ENCODE results near the gene RANBP3. TPM values are rescaled to one million over a fixed set of nuclear protein-coding genes. Genes with fewer than 3 reads are reported as not detected.

RANBP3 gene
- polyA plus RNA-seq, 1 of the 3 experiments (the other 2 are of a cell fraction) = 84.0 TPM

- Histone ChIP-seq H2AFZ (ENCODE audit: low read depth) (no peak overlapping the region), H3K79me2 (ENCODE audit: insufficient read depth) (peaks cover 95% of the 10 kb centered on the region), H3K9ac (no peak overlapping the region), H3K9me3 (no peaks in the 10 kb centered on the region), H3K4me1 (ENCODE audit: control insufficient read depth in 1 of 2, insufficient read depth in 2 of 2, low read depth in 1 of 2, low read length in 1 of 2) (peaks cover 31 to 78% of the 10 kb centered on the region in 2 experiments), H3K4me2 (peak overlapping the region; percentile 59), H3F3A (replicated peaks; ENCODE audit: insufficient read depth) (no peaks in the 10 kb centered on the region), H3K36me3 (replicated peaks in 1 of 2; ENCODE audit: control insufficient read depth in 1 of 2, insufficient read depth in 2 of 2, low read length in 1 of 2) (peaks cover 0 to 10% of the 10 kb centered on the region in 2 experiments), H4K20me1 (ENCODE audit: insufficient read depth) (peaks cover 97% of the 10 kb centered on the region), H3K9me2 (no peaks in the 10 kb centered on the region), H3K27ac (ENCODE audit: low read depth in 2 of 2, low read length in 1 of 2) (peak overlapping the region; percentile 53 to 96; a peak in 3 of 4 replicates), H3K4me3 (ENCODE audit: low read depth in 2 of 2, low read length in 1 of 2) (no peak overlapping the region), H3K27me3 (ENCODE audit: insufficient read depth) (no peaks in the 10 kb centered on the region)
- WGBS (ENCODE audit: low lambda C conversion rate) = 85% methylated on average over 11 of the region's 17 CpGs
- ChIA-PET POLR2A (no interaction called here), CTCF (interaction anchor here (1.5 to 5.3 kb wide), 4 partner anchors 14 to 150 kb away, joined by 7 to 34 read pairs (median 10); no protein-coding TSS in a partner anchor)
- DNase-seq = no peak
- TF ChIP-seq RAD21 (IDR thresholded peaks at IDR 0.05; ENCODE audit: low read length) = no peak
- TF ChIP-seq FOSL2 (IDR thresholded peaks at IDR 0.05; ENCODE audit: borderline replicate concordance, low read depth) = no peak
- no peak for TF ChIP-seq CTCF (IDR thresholded peaks at IDR 0.05)
- TF ChIP-seq RCOR1 (IDR thresholded peaks at IDR 0.05; ENCODE audit: low read length) = no peak
- no peak for TF ChIP-seq MXI1 (IDR thresholded peaks at IDR 0.05; ENCODE audit: low read depth, low read length)
- TF ChIP-seq REST (IDR thresholded peaks at IDR 0.05; ENCODE audit: low read depth, low read length) = no peak
- TF ChIP-seq EZH2phosphoT487 (IDR thresholded peaks at IDR 0.05; ENCODE audit: borderline replicate concordance, low read depth) = no peak
- no peak for TF ChIP-seq MEF2A (IDR thresholded peaks at IDR 0.05; ENCODE audit: borderline replicate concordance, low read depth)
Measured at GRCh38 chr19:5953680-5954213, 24.2 kb downstream of the RANBP3 start.

GRCh38 chr19:5953030-5953589 is 24.8 kb downstream of the RANBP3 start:
- H2AFZ ChIP-seq (ENCODE audit: low read depth) = no peak overlapping the region
- POLR2A ChIA-PET = interaction anchor here (0.6 kb wide), 1 partner anchor 163 kb away, joined by 4 read pairs; no protein-coding TSS in a partner anchor
- H3K27ac ChIP-seq (ENCODE audit: low read depth in 2 of 2, low read length in 1 of 2) = peak overlapping the region; percentile 53 to 96; a peak in 3 of 4 replicates
- no peak overlapping the region for H3K9ac ChIP-seq
- 0 out of 2 replicates have a peak overlapping the region, but pooled peaks have one; percentile 1 for H3K4me2 ChIP-seq
- H3K4me3 ChIP-seq (ENCODE audit: low read depth in 2 of 2, low read length in 1 of 2) = no peak overlapping the region
- H3K9me2 ChIP-seq = no peaks in the 10 kb centered on the region
- TF ChIP-seq PBX3 (IDR thresholded peaks at IDR 0.05) (peak; percentile 33; the same call in 1 of the 2 replicates), FOXM1 (IDR thresholded peaks at IDR 0.05; ENCODE audit: low read depth) (no peak)
- no peaks in the 10 kb centered on the region for H3K27me3 ChIP-seq (ENCODE audit: insufficient read depth)
- peaks cover 93% of the 10 kb centered on the region for H4K20me1 ChIP-seq (ENCODE audit: insufficient read depth)
- 84% methylated on average over 5 of the region's 5 CpGs for WGBS (ENCODE audit: low lambda C conversion rate)
- no peaks in the 10 kb centered on the region for H3K9me3 ChIP-seq
- H3F3A ChIP-seq (replicated peaks; ENCODE audit: insufficient read depth) = no peaks in the 10 kb centered on the region
- DNase-seq = no peak
- peaks cover 93% of the 10 kb centered on the region for H3K79me2 ChIP-seq (ENCODE audit: insufficient read depth)
- peaks cover 0 to 13% of the 10 kb centered on the region in 2 experiments for H3K36me3 ChIP-seq (replicated peaks in 1 of 2; ENCODE audit: control insufficient read depth in 1 of 2, insufficient read depth in 2 of 2, low read length in 1 of 2)
- H3K4me1 ChIP-seq (ENCODE audit: control insufficient read depth in 1 of 2, insufficient read depth in 2 of 2, low read depth in 1 of 2, low read length in 1 of 2) = peaks cover 31 to 75% of the 10 kb centered on the region in 2 experiments
- CTCF ChIA-PET = interaction anchor here (1.0 to 3.5 kb wide), 5 partner anchors 15 to 149 kb away, joined by 4 to 29 read pairs (median 10); no protein-coding TSS in a partner anchor
